Transverse colon (tissue), 4 donors: ENCODE results near the gene SUGCT. TPM values are rescaled to one million over a fixed set of nuclear protein-coding genes. Genes with fewer than 3 reads are reported as not detected.

Experiments used
- DNase-seq: peaks from one replicate; pipeline ENCODE4 v3.0.0-alpha.2; 2019
- H3K27ac ChIP-seq, 4 donors: fragments of 200-600 bp; sonication (generic); 2 replicates each; pipeline ENCODE4 v1.5.1; 2016 to 2018; ENCODE audit warnings: inconsistent platforms in 4 of 4
- H3K27me3 ChIP-seq: fragments of 200-600 bp; sonication (generic); 2 replicates; pipeline ENCODE4 v1.5.1; 2017; ENCODE audit warnings: inconsistent platforms
- H3K36me3 ChIP-seq, 4 donors: fragments of 200-600 bp; sonication (generic); 2 replicates each; pipeline ENCODE4 v1.5.1; 2017 to 2019; ENCODE audit warnings: inconsistent platforms in 4 of 4
- H3K4me1 ChIP-seq, 4 donors: fragments of 200-600 bp; sonication (generic); 2 replicates each; pipeline ENCODE4 v1.5.1; 2017 to 2020; ENCODE audit warnings: inconsistent platforms in 4 of 4
- H3K4me3 ChIP-seq, 4 donors: fragments of 200-600 bp; sonication (generic); 1 replicate in 1 of 4; 2 replicates in 3 of 4; pipeline versions ENCODE4 v1.5.1 to v1.6.1; 2017 to 2019; ENCODE audit warnings: inconsistent platforms in 4 of 4
- H3K9me3 ChIP-seq, 2 donors: fragments of 200-600 bp; sonication (generic); 2 replicates each; pipeline ENCODE4 v1.5.1; 2017 to 2019; ENCODE audit warnings: inconsistent platforms in 2 of 2
- CTCF ChIP-seq, 5 experiments: fragments of 200-600 bp in 3 of 5; fragments of 450-650 bp in 2 of 5; sonication (generic) in 3 of 5; IDR thresholded peaks; 1 replicate in 2 of 5; 2 replicates in 3 of 5; pipeline ENCODE4 v1.5.1; 2016 to 2017; ENCODE audit warnings: antibody characterized with exemption in 5 of 5, inconsistent platforms in 3 of 5, mild to moderate bottlenecking in 2 of 5, moderate library complexity in 1 of 5
- EP300 ChIP-seq: sonication (generic); formaldehyde crosslinking; IDR thresholded peaks from one replicate; pipeline ENCODE4 v1.6.1; 2017; ENCODE audit warnings: antibody characterized with exemption, low read depth
- POLR2A ChIP-seq: fragments of 450-650 bp; IDR thresholded peaks from one replicate; pipeline ENCODE4 v1.6.1; 2016; ENCODE audit warnings: antibody characterized with exemption, mild to moderate bottlenecking, moderate library complexity
- POLR2AphosphoS5 ChIP-seq, 3 donors: sonication (generic); formaldehyde crosslinking; IDR thresholded peaks; one replicate each; pipeline ENCODE4 v1.6.1; 2016; ENCODE audit warnings: antibody characterized with exemption in 3 of 3
- WGBS, 2 donors: methylation state at CpG; one replicate each; pipeline ENCODE4 v1.1.5; 2018; ENCODE audit warnings: low coverage in 1 of 2; 5-methylcytosine and 5-hydroxymethylcytosine counted together
- in situ Hi-C, 4 donors: fragments of 200-750 bp; cut with MboI; loops; one replicate each; pipeline versions ENCODE4 v1.15.0 to v1.15.1; 2017; ENCODE audit warnings: low sequenced_read_pairs in 3 of 4, low pct_ligation_motif_present in 1 of 4, low pct_unique_long_range_greater_than_20kb in 1 of 4
- intact Hi-C: fragments of 100-400 bp; cut with DNase I; formaldehyde crosslinking; loops from one replicate; pipeline ENCODE4 v1.15.1; 2023; ENCODE audit warnings: low total_unique reads
- total RNA-seq, 4 donors: library from RNA; depleted of rRNA; stranded (reverse); fragments of >200 nt; gene quantifications; one replicate each; pipeline ENCODE4 v1.1.0, GENCODE V29; 2016

Gene SUGCT
- total RNA-seq, 4 donors from 2014 or later: 2.6 to 44.5 (median 15.9) TPM

- in situ Hi-C loops: no loop called here
- Histone ChIP-seq H3K9me3 (no peaks in the 10 kb centered on the region), H3K27ac (no peak overlapping the region), H3K36me3 (no peaks in the 10 kb centered on the region), H3K4me1 (peaks cover 0 to 6% (median 2%) of the 10 kb centered on the region in 4 donors), H3K4me3 (no peak overlapping the region), H3K27me3 (no peaks in the 10 kb centered on the region)
- TF ChIP-seq POLR2AphosphoS5 (IDR thresholded peaks at IDR 0.05) (no peak), POLR2A (no peak), CTCF (IDR thresholded peaks at IDR 0.05) (no peak), EP300 (no peak)
- intact Hi-C loops: no loop called here
- DNase-seq: no peak
- WGBS, 2 donors: 91 to 96% methylated on average over 4 of the region's 4 CpGs
These were observed 337.1 kb downstream of the SUGCT start for GRCh38 chr7:40471891-40472290.

GRCh38 chr7:40474790-40475680 lies 340.2 kb downstream of the SUGCT start:
- intact Hi-C loops: no loop called here
- H3K9me3 ChIP-seq: no peaks in the 10 kb centered on the region
- WGBS, 2 donors: 69 to 83% methylated on average over 7 to 8 of the region's 8 CpGs
- no peaks in the 10 kb centered on the region for H3K27me3 ChIP-seq
- H3K27ac ChIP-seq: no peak overlapping the region
- TF ChIP-seq POLR2A (no peak), CTCF (IDR thresholded peaks at IDR 0.05) (no peak), POLR2AphosphoS5 (IDR thresholded peaks at IDR 0.05) (no peak)
- in situ Hi-C loops: no loop called here
- peaks cover 0 to under 1% (median 0%) of the 10 kb centered on the region in 4 donors for H3K4me1 ChIP-seq
- no peak for DNase-seq
- no peaks in the 10 kb centered on the region for H3K36me3 ChIP-seq
- H3K4me3 ChIP-seq: no peak overlapping the region

DNA sequence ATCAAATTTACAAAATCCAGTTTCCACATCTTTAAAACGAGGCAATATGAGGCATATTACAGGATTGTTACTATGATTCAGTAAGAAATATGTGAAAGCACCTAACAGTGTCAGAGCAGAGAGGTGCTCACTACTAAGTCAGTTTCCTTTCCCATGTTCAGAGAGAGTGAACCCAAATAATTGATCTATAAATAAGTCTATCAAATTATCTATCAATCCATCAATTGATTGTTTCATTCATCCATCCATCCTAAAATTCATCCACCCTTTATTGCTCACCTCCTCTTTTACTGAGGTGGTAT lies 340.8 kb downstream of the SUGCT start:
- TF ChIP-seq POLR2A (no peak), CTCF (IDR thresholded peaks at IDR 0.05) (no peak), POLR2AphosphoS5 (IDR thresholded peaks at IDR 0.05) (no peak), EP300 (no peak)
- WGBS, 2 donors: 63 to 72% methylated on average over 1 of the region's 1 CpG
- in situ Hi-C loops (no loop called here), intact Hi-C loops (no loop called here)
- DNase-seq: no peak
- Histone ChIP-seq H3K36me3 (no peaks in the 10 kb centered on the region), H3K9me3 (no peaks in the 10 kb centered on the region), H3K27me3 (no peaks in the 10 kb centered on the region), H3K27ac (no peak overlapping the region), H3K4me1 (no peaks in the 10 kb centered on the region), H3K4me3 (no peak overlapping the region)

DNA sequence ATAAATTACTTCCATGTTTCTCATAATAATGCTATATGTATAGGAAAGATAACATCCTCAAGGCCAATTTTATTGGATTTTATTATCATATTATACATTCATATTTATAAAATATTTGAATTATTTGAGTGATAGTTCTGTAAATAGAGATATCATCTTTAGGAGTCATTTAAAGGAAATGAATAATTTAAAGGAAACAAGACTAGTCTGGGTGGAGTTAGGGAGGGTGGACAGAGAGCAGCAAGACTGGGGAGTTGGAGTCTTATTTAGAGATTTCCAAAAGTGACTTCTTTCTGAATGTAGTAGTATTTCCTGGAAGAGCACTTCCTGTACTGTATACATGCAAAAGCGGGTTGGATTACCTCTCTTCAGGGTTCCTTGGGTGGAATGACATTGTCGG lies 342.3 kb downstream of the SUGCT start:
- Histone ChIP-seq H3K4me3 (no peak overlapping the region), H3K4me1 (no peaks in the 10 kb centered on the region), H3K36me3 (no peaks in the 10 kb centered on the region), H3K9me3 (no peaks in the 10 kb centered on the region), H3K27ac (no peak overlapping the region), H3K27me3 (no peaks in the 10 kb centered on the region)
- in situ Hi-C loops (no loop called here), intact Hi-C loops (no loop called here)
- 92 to 100% methylated on average over 2 of the region's 2 CpGs for WGBS, 2 donors
- TF ChIP-seq EP300 (no peak), POLR2A (no peak), CTCF (IDR thresholded peaks at IDR 0.05) (no peak)
- DNase-seq: no peak
